Natural killer cell (primary cell): ENCODE results near the gene PXMP2. TPM values are rescaled to one million over a fixed set of nuclear protein-coding genes. Genes with fewer than 3 reads are reported as not detected.
A peak's percentile ranks its signal among the peaks of the same experiment; 100 is the strongest.

ENCODE experiments used
- ATAC-seq, 3 donors: fragments of 150-1000 bp in 2 of 3; fragments of 200-7000 bp in 1 of 3; cut with Tn5 transposase; 1 replicate in 1 of 3; 2 replicates in 2 of 3; pipeline ENCODE4 v1.10.0; 2021; ENCODE audit warnings: mild to moderate bottlenecking in 2 of 3, moderate library complexity in 2 of 3
- DNase-seq, 2 donors: peaks; one replicate each; pipeline versions ENCODE4 v3.0.0 to v3.0.0-alpha.2; 2013 to 2021; ENCODE audit warnings: mixed read lengths in 1 of 2
- H3K27ac ChIP-seq: one replicate; pipeline ENCODE4 v1.5.1; 2013; ENCODE audit warnings: mild to moderate bottlenecking, low read length
- H3K27me3 ChIP-seq: one replicate; pipeline ENCODE4 v1.6.1; 2013; ENCODE audit warnings: low read length; ENCODE audit not compliant: control insufficient read depth, insufficient read depth
- H3K36me3 ChIP-seq: one replicate; pipeline ENCODE4 v1.6.1; 2013; ENCODE audit warnings: low read length; ENCODE audit not compliant: control insufficient read depth, insufficient read depth
- H3K4me1 ChIP-seq: one replicate; pipeline ENCODE4 v1.6.1; 2013; ENCODE audit warnings: low read length; ENCODE audit not compliant: control insufficient read depth, insufficient read depth
- H3K4me3 ChIP-seq: one replicate; pipeline ENCODE4 v1.5.1; 2013; ENCODE audit warnings: low read length
- H3K9me3 ChIP-seq: one replicate; pipeline ENCODE4 v1.6.1; 2013; ENCODE audit warnings: low read length; ENCODE audit not compliant: control insufficient read depth, insufficient read depth
- H3K27ac Mint-ChIP-seq, 2 donors: one replicate each; pipeline ENCODE4 v1.8.0; 2022; ENCODE audit warnings: mild to moderate bottlenecking in 2 of 2, mixed read lengths in 2 of 2, moderate library complexity in 1 of 2
- H3K27me3 Mint-ChIP-seq, 2 donors: one replicate each; pipeline ENCODE4 v1.8.0; 2022; ENCODE audit warnings: low read depth in 2 of 2, mixed read lengths in 2 of 2
- H3K36me3 Mint-ChIP-seq: one replicate; pipeline ENCODE4 v1.8.0; 2022; ENCODE audit warnings: mixed read lengths
- H3K4me1 Mint-ChIP-seq, 2 donors: one replicate each; pipeline ENCODE4 v1.8.0; 2022; ENCODE audit warnings: mixed read lengths in 2 of 2
- H3K4me3 Mint-ChIP-seq: one replicate; pipeline ENCODE4 v1.8.0; 2022; ENCODE audit warnings: mild to moderate bottlenecking, moderate library complexity, mixed read lengths
- H3K9me3 Mint-ChIP-seq, 2 donors: one replicate each; pipeline ENCODE4 v1.8.0; 2022; ENCODE audit warnings: mixed read lengths in 2 of 2
- WGBS: methylation state at CpG from one replicate; pipeline ENCODE4 v1.1.7; 2013; ENCODE audit warnings: missing lambda C conversion rate; ENCODE audit not compliant: insufficient coverage; 5-methylcytosine and 5-hydroxymethylcytosine counted together
- intact Hi-C: fragments of 100-400 bp; cut with micrococcal nuclease; formaldehyde crosslinking; loops from one replicate; pipeline ENCODE4 v1.14.2; 2022
- total RNA-seq, 4 donors: library from RNA; stranded (reverse); fragments of 120-200 nt in 1 of 4; gene quantifications; one replicate each; pipeline versions ENCODE4 v1.2.3 to v1.2.4, GENCODE V29; 2013 to 2022
- TF ChIP-seq, protein P1 (sequence below): fragments of 200-600 bp; IDR thresholded peaks from one replicate; pipeline ENCODE4 v1.8.0; 2022; ENCODE audit warnings: antibody characterized with exemption

Gene PXMP2
- total RNA-seq, 3 donors from 2014 or later (not counting 1 experiment from before 2014, with no cell fraction given), result 3.6 to 6.2 (median 5.1) TPM

DNA sequence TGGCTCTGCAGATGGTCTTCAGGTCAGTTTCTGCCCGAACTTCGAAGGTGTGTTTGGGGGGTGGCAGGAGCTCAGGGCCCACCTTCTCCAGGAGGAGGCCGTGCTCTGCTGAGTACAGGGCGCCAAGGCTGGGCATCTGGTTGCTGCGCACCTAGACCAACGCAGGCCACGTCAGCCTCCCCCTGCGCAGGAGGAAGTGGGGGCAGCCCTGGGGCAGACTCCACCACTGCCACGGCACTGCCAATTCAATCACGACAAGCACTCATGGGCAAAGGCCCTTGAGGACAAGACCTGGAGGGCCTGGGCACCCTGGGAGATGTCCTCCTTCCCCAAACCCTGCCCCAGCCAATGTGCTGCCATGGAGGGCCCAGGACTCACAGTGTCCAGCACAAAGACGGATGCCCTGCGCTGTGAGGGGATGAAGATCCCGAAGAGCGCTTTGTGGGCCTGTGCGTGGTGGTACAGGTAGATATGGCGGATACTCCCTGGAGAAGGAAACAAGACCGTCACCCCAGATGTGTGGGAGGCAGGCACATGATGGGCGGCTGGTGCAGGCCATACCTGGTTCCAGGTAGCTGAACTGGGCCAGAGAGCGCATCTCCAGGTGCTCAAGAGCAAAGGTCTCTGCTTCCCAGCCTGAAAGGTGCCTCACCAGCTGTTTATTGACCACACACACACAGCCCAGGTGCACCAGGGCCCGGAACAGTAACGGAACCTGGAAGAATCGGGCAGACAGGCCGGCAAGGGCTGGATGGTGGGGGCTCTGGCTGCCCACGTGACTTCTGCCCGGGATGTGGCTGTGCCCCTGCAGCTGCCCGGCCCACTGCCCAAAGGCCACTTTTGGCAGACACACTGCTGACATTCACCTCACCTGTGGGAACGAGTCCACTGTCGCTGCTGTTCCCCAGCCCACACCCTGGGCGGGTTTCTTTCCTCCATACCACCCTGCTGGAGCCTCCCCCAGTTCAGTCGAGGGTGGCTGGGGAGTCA is 44.2 kb upstream of the PXMP2 start:
- ATAC-seq (peak in 1 of 3 donors; percentile 34), DNase-seq (no peak)
- Histone ChIP-seq H3K4me3 (no peak overlapping the region), H3K27me3 (no peaks in the 10 kb centered on the region), H3K9me3 (no peaks in the 10 kb centered on the region), H3K36me3 (peaks cover 32% of the 10 kb centered on the region), H3K27ac (no peak overlapping the region), H3K4me1 (peaks cover 5% of the 10 kb centered on the region)
- Mint-ChIP-seq H3K27me3 (no peaks in the 10 kb centered on the region), H3K4me3 (no peak overlapping the region), H3K4me1 (peaks cover 14 to 20% of the 10 kb centered on the region in 2 donors), H3K9me3 (no peaks in the 10 kb centered on the region), H3K36me3 (no peaks in the 10 kb centered on the region), H3K27ac (no peak overlapping the region)
- 98% methylated on average over 30 of the region's 30 CpGs for WGBS
- intact Hi-C loops, result no loop called here
- TF ChIP-seq, protein P1, sequence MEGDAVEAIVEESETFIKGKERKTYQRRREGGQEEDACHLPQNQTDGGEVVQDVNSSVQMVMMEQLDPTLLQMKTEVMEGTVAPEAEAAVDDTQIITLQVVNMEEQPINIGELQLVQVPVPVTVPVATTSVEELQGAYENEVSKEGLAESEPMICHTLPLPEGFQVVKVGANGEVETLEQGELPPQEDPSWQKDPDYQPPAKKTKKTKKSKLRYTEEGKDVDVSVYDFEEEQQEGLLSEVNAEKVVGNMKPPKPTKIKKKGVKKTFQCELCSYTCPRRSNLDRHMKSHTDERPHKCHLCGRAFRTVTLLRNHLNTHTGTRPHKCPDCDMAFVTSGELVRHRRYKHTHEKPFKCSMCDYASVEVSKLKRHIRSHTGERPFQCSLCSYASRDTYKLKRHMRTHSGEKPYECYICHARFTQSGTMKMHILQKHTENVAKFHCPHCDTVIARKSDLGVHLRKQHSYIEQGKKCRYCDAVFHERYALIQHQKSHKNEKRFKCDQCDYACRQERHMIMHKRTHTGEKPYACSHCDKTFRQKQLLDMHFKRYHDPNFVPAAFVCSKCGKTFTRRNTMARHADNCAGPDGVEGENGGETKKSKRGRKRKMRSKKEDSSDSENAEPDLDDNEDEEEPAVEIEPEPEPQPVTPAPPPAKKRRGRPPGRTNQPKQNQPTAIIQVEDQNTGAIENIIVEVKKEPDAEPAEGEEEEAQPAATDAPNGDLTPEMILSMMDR, result no peak

DNA sequence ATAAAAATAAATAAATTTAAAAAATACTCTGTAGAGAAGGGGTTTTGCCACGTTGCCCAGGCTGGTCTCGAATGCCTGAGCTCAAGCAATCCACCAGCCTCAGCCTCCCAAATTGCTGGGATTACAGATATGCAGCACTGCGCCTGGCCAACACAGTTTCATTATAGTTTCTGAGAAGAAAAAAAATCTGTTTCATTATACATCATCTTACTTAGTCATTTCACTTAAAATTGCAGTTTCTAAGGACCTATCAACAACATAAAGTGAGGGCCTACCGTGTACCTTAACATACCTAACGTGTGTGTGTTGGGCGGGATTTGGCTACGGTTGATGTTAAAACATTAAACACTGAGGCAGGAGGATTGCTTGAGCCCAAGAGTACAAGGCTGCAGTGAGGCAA is 40.5 kb upstream of the PXMP2 start:
- WGBS, result 93% methylated on average over 7 of the region's 7 CpGs
- H3K36me3 Mint-ChIP-seq, result no peaks in the 10 kb centered on the region
- Histone ChIP-seq H3K9me3 (no peaks in the 10 kb centered on the region), H3K4me3 (no peak overlapping the region), H3K27me3 (no peaks in the 10 kb centered on the region), H3K4me1 (no peaks in the 10 kb centered on the region), H3K27ac (no peak overlapping the region), H3K36me3 (peaks cover 34% of the 10 kb centered on the region)
- ATAC-seq, result no peak
- intact Hi-C loops, result no loop called here
- H3K4me1 Mint-ChIP-seq, result no peaks in the 10 kb centered on the region
- H3K27ac Mint-ChIP-seq, result no peak overlapping the region
- H3K4me3 Mint-ChIP-seq, result no peak overlapping the region
- TF ChIP-seq, protein P1, result no peak
- no peaks in the 10 kb centered on the region for H3K27me3 Mint-ChIP-seq
- no peaks in the 10 kb centered on the region for H3K9me3 Mint-ChIP-seq
- DNase-seq, result no peak

DNA sequence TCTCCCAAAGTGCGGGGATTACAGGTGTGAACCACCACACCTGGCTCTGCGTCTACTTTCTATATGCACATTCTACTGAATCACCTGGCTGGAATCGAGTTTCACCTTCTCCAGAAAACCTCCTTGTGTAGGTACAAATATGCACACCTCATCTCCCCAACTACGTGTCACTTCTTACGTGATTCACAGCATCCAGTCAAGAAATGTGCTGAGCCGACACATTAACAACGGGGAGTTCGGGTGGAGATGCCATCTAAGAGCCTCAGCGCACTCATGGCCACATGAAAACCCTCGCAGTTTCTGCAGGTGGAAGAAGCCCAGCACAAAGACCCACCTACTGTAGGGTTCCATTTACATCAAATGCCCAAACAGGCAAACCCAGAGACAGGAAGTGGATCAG is 39.5 kb upstream of the PXMP2 start:
- Histone ChIP-seq H3K27ac (no peak overlapping the region), H3K36me3 (peaks cover 30% of the 10 kb centered on the region)

More for the DNA sequence above, 39.5 kb upstream of the PXMP2 start:
- Mint-ChIP-seq H3K4me1 (no peaks in the 10 kb centered on the region), H3K27ac (no peak overlapping the region), H3K9me3 (no peaks in the 10 kb centered on the region), H3K27me3 (no peaks in the 10 kb centered on the region), H3K4me3 (no peak overlapping the region), H3K36me3 (no peaks in the 10 kb centered on the region)
- DNase-seq, result no peak
- no peak for ATAC-seq
- Histone ChIP-seq H3K4me1 (no peaks in the 10 kb centered on the region), H3K27me3 (no peaks in the 10 kb centered on the region), H3K9me3 (no peaks in the 10 kb centered on the region), H3K4me3 (no peak overlapping the region)
- TF ChIP-seq, protein P1, result no peak
- 95% methylated on average over 10 of the region's 10 CpGs for WGBS
- intact Hi-C loops, result no loop called here
